SHP77 (cell line): ENCODE measurements around the gene CRELD2.

Experiments used
- DNase-seq, 2 experiments: peaks; one replicate each; lab custom pipeline; 2025; lab: John Stamatoyannopoulos, UW

CRELD2 gene, protein sequence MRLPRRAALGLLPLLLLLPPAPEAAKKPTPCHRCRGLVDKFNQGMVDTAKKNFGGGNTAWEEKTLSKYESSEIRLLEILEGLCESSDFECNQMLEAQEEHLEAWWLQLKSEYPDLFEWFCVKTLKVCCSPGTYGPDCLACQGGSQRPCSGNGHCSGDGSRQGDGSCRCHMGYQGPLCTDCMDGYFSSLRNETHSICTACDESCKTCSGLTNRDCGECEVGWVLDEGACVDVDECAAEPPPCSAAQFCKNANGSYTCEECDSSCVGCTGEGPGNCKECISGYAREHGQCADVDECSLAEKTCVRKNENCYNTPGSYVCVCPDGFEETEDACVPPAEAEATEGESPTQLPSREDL

DNA sequence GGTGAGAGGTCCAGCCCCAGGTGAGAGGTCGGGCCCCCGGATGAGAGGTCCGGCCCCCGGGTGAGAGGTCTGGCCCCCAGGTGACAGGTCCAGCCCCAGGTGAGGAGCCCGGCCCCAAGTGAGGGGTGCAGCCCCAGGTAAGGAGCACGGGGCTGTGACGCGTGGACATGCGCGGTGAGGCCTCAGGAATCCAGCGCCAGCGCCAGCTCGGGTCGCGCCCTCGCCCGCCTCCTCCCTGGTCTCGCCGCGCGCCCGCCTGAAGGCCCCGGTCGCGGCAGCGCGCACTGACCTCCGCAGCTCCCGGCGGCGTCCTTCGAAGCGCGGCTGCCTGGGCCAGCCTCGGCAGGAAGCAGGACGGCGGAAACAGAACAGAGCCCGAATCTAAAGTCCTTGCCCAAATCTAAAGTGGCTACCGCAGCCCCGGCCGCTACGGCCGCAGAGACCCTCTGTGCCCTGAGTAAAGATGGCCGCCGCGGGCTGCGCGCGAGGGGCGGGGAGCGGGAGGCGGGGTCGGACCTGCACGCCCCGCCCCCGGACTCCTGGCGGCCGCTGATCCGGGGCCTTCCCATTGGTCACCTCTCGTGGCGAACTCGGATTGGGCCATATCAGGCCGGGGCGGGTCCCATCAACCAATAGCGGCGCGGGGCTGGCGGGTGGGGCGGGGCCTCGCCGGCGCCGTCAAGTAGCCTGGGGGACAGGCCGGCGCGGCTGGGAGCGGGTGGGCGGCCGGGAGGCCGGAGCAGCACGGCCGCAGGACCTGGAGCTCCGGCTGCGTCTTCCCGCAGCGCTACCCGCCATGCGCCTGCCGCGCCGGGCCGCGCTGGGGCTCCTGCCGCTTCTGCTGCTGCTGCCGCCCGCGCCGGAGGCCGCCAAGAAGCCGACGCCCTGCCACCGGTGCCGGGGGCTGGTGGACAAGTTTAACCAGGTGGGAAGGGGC, at the start of gene CRELD2, which contains the start of gene ALG12:
TSS of gene CRELD2 (plus strand) at position 661 of the 937 bp plus-strand sequence. CDS start at position 797, 136 bp downstream.
TSS of gene ALG12 (minus strand) at position 465 of the 937 bp plus-strand sequence. CDS start 4,673 bp downstream, outside the sequence.
- DNase-seq, result peak; percentile 96 to 99

DNA sequence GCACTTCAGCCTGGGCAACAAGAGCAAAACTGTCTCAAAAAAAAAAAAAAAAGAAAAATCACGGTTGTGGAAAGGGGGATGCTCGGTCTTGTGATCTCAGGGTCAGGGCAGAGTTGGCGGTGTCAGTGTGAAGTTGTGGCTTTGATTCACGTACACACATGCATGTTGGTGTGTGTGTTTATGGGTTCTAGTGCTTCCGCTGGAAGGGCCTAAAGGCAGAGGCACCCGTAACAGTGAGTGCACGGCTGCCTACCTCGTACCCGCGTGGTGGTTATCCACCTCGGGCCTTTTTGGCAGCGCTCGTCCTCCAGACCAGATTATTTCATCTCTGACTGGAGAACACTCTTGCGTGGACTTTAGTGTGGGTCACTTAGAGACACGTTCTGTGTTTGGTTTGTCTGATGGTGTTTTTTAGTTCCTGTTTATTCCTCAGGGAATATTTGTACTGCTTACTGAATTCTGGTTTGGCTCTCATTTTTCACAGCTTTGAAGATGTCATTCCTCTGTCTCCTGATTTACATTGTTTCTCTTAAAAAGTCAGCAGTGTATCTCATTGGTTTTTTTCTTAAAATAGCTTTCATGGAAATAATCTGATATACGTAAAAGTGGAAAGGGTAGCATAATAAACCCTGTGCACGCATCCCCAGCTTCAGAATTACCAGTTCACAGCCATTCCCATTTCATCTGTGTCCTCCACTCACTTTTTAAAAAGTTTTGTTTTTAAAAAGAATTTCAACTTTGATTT, 49.2 kb upstream of the CRELD2 start:
- DNase-seq, result no peak

DNA sequence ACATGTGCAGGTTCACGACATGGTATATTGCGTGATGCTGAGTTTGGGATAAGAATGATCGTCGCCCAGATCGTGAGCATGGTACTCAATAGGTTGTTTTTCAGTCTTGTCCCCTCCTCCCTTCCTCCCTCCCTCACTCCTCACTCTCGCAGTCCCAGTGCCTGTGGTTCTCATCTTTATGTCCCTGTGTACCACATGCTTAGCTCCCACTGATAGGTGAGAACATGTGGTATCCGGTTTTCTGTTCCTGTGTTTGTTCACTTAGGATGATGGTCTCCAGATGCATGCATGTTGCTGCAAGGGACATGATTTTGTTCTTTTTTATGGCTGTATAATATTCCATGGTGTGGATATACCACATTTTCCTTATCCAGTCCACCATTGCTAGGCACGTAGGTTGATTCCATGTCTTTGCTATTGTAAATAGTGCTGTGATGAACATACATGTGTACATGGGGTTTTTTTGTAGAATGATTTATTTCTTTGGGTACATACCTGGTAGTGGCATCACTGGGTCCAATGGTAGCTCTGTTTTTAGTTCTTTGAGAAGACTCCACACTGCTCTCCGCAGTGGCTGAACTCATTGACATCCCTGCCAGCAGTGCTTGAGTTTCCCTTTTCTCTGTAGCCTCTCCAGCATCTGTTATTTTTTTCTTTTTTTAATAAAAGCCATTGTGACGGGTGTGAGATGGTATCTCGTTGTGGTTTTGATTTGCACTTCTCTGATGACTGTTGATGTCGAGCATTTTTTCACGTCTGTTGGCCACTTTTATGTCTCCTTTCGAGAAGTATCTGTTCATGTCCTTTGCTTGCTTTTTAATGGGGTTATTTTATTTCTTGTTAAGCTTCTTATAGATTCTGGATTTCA, 48.4 kb upstream of the CRELD2 start:
- no peak for DNase-seq

DNA sequence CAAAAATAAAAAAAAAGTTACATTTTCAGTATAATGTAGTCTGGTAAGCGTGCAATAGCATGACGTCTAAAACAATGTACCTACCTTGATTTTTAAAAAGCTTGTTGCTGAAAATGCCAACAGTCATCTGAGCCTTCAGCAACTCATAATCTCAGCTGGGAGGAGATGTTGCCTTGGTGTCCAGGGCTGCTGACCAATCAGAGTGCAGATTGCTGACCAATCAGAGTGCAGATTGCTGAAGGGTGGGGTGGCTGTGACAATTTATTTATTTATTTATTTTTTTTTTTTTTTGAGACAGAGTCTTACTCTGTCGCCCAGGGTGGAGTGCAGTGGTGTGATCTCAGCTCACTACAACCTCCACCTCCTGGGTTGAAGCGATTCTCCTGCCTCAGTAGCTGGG, 47.0 kb upstream of the CRELD2 start:
- no peak for DNase-seq

DNA sequence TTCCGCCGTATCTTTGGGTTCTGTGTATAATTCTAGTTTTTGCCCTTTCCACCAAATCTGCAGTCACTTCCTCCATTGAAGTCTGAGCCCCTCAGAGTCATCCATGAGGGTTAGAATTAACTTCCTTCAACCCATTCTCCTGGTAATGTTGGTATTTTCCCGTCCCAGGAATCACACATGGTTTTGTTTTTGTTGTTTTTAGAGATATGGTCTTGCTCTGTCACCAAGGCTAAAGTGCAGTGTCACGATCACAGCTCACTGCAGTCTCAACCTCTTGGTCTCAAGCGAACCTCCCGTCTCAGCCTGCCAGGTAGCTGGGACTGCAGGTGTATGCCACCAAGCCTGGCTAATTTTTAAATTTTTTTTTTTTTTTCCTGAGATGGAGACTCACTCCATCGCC, 46.1 kb upstream of the CRELD2 start:
- no peak for DNase-seq

DNA sequence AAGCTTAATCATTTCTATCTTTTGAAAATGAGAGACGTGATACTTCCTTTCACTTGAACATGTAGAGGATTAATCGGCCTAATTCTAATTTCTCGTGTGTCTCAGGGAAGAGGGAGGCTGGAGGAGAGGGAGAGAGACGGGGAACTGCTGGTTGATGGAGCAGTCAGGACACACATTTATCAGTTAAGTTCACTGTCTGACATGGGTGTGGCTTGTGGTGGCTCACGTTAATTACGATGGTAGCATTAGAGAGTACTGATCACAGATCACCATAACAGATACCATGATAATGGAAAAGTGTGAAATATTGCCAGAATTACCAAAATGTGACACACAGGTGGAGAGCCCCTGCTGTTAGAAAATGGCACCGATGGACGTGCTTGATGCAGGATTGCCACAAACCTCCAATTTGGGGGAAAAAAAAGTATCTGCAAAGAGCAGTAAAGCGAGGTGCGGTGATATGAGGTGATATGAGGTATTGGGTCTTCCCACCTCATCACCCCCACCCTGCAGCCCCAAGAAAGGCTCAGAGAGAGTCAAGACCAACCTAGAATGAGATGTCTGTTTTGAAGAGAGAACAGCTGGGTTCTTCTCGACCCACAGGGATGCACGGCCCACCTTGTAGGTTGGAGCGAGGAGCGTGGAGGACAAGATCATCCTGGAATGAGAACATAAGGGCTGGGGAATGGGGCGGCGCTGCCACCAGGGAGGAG, 45.0 kb upstream of the CRELD2 start:
- no peak for DNase-seq

DNA sequence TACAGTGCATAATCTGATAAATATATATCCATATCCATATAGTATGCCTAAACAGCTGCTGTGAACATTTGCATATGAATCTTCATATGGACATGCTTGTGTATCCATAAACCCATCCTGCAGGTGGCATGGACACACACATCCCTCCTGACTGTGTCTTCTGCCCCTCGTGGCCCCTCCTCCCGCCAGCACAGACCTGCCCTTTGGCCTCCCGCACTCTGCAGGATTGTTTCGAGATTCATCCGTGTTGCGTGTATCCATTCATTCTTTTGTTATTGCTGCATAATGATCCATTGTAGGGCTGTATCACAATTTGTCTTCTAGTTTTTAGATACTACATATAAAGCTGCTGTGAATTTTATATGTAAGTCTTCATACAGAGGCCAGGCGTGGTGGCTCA, 40.8 kb upstream of the CRELD2 start:
- no peak for DNase-seq

DNA sequence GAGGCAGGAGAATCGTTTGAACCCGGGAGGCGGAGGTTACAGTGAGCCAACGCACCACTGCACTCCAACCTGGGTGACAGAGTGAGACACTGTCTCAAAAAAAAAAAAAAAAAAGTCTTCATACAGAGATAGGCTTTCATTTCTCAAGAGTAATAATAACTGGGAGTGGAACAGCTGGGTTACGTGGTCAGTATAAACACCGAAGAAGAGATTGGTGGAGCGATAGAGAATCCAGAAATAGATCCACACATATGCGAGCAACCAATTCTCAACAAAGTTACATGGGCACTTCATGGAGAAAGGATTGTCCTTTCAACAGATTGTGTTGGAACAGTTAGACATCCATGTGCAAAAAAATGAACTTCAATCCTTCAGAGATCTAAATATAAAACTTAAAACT, 40.2 kb upstream of the CRELD2 start:
- DNase-seq, result no peak

DNA sequence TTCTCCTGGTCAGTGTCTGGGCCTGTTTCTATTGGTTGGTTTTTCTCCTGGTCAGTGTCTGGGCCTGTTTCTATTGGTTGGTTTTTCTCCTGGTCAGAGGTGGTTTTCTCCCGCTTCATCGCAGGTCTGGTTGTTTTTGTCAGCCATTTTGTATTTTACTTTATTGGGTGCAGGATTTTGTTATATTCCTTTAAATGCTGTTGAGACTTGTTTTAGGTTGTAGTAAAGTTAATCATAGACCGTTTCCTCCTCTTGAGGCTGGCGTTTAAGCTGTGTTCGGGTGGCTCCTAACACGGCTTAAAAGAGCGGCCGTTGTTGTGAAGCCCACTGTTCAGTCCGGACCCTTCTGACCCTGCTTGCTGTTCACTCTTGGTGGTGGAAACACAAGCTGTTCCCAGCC, 38.6 kb upstream of the CRELD2 start:
- DNase-seq, result no peak

DNA sequence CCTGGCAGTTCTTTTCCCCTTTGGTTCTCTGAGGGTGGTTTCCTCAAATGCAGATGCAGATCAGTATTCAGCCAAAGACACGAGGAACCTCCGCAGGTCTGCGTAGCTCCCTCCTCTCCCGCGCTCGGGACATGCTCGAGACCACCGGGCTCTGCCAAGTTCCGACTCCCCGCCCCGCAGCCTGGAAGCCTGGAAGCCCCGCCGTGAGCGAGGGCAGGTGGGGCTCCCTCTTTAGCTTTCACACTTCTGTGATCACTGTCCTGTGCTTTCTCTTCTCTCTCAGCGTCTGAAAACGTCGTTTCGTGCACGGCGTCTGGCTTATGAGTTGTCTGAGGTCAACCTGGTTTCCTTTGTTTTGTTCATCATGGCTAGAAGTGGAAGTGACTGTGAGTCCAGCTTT, 38.2 kb upstream of the CRELD2 start:
- DNase-seq, result no peak

DNA sequence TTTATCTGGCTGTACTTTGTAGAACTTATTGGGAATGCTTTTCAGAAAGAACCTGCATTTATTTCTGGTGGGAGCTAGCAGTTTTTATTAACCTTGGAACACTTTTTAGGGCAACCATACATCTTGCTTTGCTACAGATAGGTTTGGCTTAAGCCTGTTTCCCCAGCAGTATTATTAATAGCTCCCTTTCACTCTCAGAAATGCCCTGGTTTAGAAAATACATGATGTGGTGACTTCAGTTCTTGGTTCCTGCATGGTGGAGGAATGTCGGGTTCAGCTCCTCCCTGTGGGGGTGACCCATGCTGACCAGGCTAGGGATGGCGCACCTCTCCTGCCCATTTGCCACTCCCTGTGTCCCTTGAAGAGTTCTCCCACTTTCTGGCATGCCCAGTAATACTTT, 36.6 kb upstream of the CRELD2 start:
- DNase-seq, result no peak

DNA sequence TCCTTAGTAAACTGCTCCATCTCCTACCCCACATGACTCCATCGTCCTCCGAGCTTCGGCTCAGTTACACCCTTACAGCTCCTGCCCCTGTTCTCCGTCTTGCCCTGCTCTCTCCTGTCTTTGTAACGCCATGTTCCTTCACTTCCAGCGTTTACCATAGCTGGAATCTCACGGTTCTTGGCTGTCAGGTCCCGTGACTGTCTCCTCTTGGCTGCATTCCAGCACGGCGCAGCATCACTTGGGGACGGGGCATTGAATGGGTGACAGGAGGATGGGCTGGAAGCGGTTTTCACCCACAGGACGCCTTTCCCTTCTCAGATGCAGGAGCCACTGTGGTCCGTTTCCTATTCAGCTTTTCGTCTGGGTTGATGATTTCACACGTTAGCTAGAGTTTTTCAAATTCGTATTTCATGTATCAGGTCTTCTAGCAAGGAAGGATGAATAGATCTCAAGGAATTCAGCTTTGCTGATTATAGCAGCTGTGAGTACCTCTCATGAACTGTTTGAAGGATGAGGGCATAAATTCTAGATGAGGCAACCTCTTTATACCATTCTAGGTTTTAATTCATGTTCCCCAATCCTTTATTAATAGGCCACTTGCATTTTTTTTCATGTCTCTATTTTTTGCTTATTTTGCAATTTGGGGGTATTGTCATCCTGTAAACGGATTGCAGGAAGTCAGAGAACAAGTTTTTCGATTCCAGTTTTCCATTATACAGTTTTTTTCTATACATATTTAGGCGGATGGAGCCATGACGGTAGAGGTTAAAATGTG, 35.7 kb upstream of the CRELD2 start:
- no peak for DNase-seq

DNA sequence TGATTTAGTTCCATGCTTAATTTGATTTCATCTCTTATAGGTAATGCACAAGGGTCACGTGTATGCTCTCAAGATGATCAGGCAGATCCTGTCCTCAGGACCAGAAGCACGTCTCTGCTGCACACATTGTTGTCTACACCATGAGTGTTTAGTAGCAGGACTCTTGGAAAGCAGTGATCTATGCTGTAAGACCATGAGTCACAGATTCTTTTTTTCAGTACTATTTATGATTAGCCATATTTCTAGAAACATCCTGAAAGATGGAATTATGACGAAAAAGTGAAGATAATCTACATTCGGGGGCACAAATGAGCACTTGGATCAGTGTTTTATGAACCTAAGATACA, 35.2 kb upstream of the CRELD2 start:
- DNase-seq, result no peak

DNA sequence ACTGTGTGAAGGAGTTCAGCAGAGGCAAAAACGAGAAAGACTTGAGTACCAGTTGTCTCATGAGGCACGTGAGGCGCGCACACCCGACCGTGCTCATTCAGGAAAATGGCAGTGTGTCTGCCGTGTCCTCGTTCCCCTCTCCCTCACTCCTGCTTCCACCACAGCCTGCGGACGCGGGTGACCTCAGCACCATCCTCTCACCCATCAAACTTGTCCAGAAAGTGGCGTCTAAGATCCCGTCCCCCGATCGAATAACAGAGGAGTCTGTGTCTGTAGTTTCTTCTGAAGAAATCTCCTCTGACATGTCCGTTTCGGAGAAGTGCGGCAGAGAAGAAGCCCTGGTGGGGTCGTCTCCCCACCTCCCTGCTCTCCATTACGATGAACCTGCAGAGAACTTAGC, 34.4 kb upstream of the CRELD2 start:
- DNase-seq, result no peak

DNA sequence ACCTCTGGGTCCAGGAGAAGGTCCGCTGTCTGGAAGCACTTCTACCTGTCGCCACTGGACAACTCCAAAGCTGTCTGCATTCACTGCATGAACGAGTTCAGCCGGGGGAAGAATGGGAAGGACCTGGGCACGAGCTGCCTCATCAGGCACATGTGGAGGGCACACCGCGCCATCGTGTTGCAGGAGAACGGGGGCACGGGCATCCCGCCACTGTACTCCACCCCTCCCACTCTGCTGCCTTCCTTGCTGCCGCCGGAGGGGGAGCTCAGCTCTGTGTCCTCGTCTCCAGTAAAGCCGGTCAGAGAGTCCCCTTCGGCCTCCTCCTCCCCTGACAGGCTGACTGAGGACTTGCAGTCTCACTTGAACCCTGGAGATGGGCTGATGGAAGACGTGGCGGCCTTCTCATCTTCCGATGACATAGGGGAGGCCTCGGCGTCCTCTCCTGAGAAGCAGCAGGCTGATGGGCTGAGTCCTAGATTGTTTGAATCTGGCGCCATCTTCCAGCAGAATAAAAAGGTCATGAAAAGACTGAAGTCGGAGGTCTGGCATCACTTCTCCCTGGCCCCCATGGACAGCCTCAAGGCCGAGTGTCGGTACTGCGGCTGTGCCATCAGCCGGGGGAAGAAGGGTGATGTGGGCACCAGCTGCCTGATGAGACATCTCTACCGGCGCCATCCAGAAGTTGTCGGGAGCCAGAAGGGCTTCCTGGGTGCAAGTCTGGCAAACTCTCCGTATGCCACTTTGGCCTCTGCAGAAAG, 33.8 kb upstream of the CRELD2 start:
- DNase-seq, result no peak

DNA sequence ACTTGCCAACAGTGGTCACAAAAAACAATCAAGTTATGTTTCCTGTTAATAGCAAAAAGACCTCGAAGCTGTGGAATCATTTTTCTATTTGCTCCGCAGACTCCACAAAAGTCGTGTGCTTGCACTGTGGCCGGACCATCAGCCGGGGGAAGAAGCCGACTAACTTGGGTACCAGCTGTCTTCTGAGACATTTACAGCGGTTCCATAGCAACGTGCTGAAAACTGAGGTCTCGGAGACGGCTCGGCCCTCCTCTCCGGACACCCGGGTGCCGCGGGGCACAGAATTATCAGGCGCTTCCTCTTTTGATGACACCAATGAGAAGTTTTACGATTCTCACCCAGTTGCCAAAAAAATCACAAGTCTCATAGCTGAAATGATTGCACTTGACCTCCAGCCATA, 33.2 kb upstream of the CRELD2 start:
- DNase-seq, result no peak

DNA sequence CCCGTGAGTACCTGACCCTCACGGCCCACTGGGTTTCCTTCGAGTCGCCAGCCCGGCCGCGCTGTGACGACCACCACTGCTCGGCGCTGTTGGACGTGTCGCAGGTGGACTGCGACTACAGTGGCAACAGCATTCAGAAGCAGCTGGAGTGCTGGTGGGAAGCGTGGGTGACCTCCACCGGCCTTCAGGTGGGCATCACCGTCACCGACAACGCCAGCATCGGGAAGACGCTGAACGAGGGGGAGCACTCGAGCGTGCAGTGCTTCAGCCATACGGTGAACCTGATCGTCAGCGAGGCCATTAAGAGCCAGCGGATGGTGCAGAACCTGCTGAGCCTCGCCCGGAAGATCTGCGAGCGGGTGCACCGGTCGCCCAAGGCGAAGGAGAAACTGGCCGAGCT, 32.6 kb upstream of the CRELD2 start:
- DNase-seq, result no peak

DNA sequence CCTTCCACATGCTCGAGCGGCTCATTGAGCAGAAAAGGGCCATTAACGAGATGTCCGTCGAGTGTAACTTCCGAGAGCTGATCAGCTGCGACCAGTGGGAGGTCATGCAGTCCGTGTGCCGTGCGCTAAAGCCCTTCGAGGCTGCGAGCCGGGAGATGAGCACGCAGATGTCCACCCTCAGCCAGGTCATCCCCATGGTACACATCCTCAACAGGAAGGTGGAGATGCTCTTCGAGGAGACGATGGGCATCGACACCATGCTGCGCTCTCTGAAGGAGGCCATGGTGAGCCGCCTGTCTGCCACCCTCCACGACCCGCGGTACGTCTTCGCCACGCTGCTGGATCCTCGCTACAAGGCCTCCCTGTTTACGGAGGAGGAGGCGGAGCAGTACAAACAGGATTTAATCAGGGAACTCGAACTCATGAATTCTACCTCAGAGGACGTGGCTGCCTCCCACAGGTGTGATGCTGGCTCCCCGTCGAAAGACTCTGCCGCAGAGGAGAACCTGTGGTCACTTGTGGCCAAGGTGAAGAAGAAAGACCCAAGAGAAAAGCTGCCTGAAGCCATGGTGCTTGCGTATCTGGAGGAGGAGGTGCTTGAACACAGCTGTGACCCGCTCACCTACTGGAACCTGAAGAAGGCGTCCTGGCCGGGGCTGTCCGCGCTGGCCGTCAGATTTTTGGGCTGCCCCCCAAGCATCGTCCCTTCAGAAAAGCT, 31.9 kb upstream of the CRELD2 start:
- no peak for DNase-seq

DNA sequence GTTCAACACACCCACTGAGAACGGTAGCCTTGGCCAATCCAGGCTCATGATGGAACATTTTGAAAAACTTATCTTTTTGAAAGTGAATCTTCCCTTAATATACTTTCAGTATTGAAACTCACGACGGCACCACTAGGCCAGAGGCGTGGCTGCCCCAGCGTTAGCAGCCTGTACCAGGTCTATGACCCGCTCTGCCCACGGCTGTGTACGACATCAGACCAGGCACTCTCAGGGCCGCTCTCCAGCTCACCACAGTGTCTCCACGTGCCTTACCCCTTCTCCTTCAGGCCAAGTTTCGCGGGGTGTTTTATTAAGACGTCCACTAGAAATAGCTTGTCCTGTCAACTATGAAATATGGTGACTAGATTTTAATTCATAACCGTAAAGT, 31.4 kb upstream of the CRELD2 start:
- DNase-seq, result no peak
